LNCAP (cell line): ENCODE measurements around the gene CHMP1A.

Source experiments
- TF ChIP-seq, protein P1 (sequence below): fragments of 450-650 bp; IDR thresholded peaks from 2 replicates; pipeline ENCODE4 v1.5.1; 2017; ENCODE audit warnings: mild to moderate bottlenecking

CHMP1A gene

DNA sequence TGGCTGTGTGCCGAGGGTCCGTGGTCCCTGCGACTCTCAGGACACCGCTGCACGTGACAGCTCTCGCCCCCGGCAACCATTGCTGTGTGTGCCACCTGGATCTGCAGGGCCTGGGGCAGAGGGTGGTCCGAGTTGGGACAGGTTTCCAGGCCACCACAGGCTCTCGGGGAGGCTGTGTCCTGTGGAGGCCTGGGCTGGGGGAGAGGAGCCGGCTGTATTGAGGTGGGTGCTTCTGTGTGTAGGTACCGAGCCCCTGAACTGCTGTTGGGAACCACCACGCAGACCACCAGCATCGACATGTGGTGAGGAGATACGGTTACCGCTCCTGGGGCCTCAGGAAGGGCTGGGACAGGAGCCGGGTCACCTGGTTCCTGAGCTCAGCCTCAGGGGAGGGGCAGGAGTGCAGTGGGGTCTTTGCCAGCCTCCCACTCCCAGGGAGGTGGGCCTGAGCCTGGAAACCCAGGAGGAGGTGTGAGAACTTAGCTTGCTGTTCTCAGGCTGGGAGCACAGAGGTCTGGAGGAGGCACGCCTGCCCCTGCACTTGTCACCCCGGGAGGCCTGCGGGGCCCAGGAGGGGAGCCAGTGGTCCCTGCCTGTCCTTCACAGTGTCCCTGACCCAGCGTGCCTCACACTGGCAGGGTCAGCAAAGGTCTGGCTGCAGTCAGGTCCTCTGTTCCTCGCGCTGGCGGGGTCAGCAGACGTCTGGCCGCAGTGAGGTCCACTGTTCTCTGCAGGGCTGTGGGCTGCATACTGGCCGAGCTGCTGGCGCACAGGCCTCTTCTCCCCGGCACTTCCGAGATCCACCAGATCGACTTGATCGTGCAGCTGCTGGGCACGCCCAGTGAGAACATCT lies 36.6 kb upstream of the CHMP1A start:
- TF ChIP-seq, protein P1, sequence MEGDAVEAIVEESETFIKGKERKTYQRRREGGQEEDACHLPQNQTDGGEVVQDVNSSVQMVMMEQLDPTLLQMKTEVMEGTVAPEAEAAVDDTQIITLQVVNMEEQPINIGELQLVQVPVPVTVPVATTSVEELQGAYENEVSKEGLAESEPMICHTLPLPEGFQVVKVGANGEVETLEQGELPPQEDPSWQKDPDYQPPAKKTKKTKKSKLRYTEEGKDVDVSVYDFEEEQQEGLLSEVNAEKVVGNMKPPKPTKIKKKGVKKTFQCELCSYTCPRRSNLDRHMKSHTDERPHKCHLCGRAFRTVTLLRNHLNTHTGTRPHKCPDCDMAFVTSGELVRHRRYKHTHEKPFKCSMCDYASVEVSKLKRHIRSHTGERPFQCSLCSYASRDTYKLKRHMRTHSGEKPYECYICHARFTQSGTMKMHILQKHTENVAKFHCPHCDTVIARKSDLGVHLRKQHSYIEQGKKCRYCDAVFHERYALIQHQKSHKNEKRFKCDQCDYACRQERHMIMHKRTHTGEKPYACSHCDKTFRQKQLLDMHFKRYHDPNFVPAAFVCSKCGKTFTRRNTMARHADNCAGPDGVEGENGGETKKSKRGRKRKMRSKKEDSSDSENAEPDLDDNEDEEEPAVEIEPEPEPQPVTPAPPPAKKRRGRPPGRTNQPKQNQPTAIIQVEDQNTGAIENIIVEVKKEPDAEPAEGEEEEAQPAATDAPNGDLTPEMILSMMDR, result no peak

DNA sequence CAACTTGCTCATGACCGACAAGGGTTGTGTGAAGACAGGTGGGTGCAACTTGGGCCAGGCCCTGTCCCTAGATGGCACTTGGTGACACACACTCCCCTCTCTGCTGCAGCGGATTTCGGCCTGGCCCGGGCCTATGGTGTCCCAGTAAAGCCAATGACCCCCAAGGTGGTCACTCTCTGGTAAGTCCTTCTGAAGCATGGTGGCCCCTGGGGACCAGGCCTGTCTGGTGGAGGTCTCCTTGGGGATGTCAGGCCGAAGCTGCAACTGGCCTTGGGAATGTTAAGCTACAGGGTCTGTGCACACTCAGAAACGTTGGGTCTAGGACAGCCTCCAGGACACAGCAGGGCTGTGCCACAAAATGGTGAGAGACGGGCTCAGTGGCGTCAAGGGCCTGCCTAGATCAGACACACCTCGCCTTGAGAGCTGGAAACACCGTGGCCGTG lies 35.8 kb upstream of the CHMP1A start:
- TF ChIP-seq, protein P1, result no peak

DNA sequence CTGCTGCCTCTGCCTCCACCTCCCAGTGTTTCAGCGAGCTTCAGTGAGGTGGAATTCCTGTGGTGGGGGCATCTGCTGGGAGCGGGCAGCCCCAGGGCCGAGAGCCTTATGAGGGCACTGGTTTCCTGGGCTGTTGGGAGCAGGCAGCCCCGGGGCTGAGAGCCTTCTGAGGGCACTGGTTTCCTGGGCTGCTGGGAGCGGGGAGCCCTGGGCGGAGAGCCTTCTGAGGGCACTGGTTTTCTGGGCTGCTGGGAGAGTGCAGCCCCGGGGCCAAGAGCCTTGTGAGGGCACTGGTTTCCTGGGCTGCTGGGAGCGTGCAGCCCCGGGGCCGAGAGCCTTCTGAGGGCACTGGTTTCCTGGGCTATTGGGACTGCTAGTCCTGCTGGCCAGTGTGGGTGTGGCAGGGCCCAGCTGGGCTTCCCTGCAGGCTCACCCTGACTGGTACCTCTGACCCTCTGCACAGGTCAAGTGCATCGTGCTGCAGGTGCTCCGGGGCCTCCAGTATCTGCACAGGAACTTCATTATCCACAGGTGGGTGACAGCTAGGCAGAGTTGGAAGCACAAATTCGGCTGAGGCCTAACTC lies 34.6 kb upstream of the CHMP1A start:
- TF ChIP-seq, protein P1, result no peak

- TF ChIP-seq, protein P1, result no peak
Measured at GRCh38 chr16:89691231-89691985, 33.9 kb upstream of the CHMP1A start.

DNA sequence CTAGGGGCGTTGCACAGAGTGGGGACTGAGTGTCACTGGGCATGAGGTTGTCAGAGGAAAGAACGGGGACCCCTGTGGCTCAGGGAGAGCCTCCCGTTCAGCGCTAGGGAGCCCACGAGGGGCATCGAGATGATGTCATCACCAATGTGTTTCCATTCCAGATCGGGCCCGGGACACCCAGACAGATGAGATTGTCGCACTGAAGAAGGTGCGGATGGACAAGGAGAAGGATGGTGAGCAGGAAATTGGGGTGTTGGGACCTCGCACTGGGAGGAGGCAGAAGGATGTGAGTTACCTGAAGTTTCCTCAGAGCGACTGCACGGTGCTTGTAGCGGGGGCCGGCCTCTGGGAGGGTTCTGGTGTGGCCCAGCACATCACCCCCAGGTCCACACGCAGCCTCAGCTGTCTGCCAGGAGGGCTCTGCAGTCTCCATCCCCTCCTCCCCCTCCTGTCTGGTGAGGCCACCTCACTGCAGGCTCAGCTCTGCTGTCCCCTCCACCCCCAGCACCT lies 32.9 kb upstream of the CHMP1A start:
- TF ChIP-seq, protein P1, result no peak

DNA sequence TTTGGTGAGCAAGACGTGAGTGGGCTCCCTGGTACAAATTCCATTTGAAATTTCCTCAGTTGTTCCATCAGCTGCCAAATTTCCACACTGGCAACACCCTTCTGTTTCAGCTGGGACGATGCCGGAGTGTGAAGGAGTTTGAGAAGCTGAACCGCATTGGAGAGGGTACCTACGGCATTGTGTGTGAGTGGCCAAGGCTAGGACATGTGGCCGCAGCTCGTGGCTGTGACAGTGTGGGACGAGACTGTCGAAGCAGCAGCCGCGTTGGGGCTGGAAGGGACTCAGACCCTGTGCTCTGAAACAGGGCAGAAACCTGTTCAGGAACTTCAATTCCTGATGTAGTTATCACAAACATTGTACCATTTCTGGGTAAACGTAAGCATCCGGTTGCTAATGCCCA lies 31.6 kb upstream of the CHMP1A start:
- TF ChIP-seq, protein P1, result no peak

DNA sequence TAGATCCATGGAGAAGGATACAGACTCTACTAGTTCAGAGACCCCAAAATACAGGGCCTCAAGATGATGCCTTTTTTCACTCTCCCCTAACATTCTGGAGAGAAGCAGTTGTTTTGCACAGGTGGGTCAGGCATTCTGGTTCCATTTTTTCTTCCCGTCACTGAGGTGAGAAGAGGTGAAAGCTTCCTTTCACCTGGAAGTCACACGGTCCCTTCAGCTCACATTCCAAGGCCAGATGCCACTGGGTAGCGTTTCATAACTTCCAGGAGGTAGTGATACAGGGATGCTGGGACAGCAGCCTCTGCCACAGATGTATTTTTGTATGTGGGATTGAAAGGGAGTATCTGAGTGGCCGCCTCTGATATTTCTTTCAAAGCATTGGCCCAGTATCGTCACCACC lies 30.9 kb upstream of the CHMP1A start:
- TF ChIP-seq, protein P1, result no peak
